ENCODE results near the gene MFAP4.

MFAP4 gene

GRCh38 chr17:19409509-19409908 is 22.5 kb upstream of the MFAP4 start:
- DNase-seq: no peak

GRCh38 chr17:19409066-19409465 is 22.1 kb upstream of the MFAP4 start:
- DNase-seq: no peak

GRCh38 chr17:19408346-19408710 is 21.3 kb upstream of the MFAP4 start:
- no peak for DNase-seq

- no peak for DNase-seq
These were observed 20.8 kb upstream of the MFAP4 start for GRCh38 chr17:19407601-19408345.

- DNase-seq: no peak
These were observed 18.1 kb upstream of the MFAP4 start for GRCh38 chr17:19405114-19405513.

GRCh38 chr17:19404264-19404663 is 17.3 kb upstream of the MFAP4 start:
- DNase-seq: no peak

GRCh38 chr17:19403021-19403420 is 16.0 kb upstream of the MFAP4 start:
- DNase-seq: no peak

- no peak for DNase-seq
These were observed 15.2 kb upstream of the MFAP4 start for GRCh38 chr17:19402171-19402570.

GRCh38 chr17:19401321-19402010 is 14.5 kb upstream of the MFAP4 start:
- no peak for DNase-seq

GRCh38 chr17:19399750-19400450 is 12.9 kb upstream of the MFAP4 start:
- DNase-seq: peak; percentile 74

GRCh38 chr17:19398301-19399181 is 11.6 kb upstream of the MFAP4 start:
- DNase-seq: no peak

- no peak for DNase-seq
These were observed 10.6 kb upstream of the MFAP4 start for GRCh38 chr17:19397556-19398041.

- peak; percentile 6 for DNase-seq
These were observed 5.3 kb upstream of the MFAP4 start for GRCh38 chr17:19392303-19392702.

- DNase-seq: peak; percentile 10
These were observed 4.4 kb upstream of the MFAP4 start for GRCh38 chr17:19391432-19391831.

- DNase-seq: peak; percentile 15
These were observed 4.0 kb upstream of the MFAP4 start for GRCh38 chr17:19390951-19391350.

GRCh38 chr17:19388791-19389785 is 2.1 kb upstream of the MFAP4 start:
- peak; percentile 21 for DNase-seq

- no peak for DNase-seq
These were observed 1.0 kb upstream of the MFAP4 start for GRCh38 chr17:19387921-19388521.

GRCh38 chr17:19386051-19386929 is 700 bp downstream of the MFAP4 start:
- DNase-seq: peak; percentile 63

- DNase-seq: peak; percentile 39
These were observed 1.4 kb downstream of the MFAP4 start for GRCh38 chr17:19385521-19385983.

All from femur (tissue), 1 donor.